Upper lobe of left lung (tissue), 4 donors: ENCODE data around the gene PRX.

Experiments
- CTCF ChIP-seq, 6 experiments: fragments of 450-650 bp in 4 of 6; fragments of 200-600 bp in 2 of 6; sonication (generic) in 2 of 6; IDR thresholded peaks; one replicate each; pipeline ENCODE4 v1.5.1; 2016 to 2019; ENCODE audit warnings: antibody characterized with exemption in 6 of 6
- EP300 ChIP-seq, 4 donors: sonication (generic); formaldehyde crosslinking; IDR thresholded peaks; one replicate each; pipeline ENCODE4 v1.5.1; 2017; ENCODE audit warnings: antibody characterized with exemption in 4 of 4, control low read depth in 2 of 4
- POLR2A ChIP-seq, 4 donors: fragments of 450-650 bp; IDR thresholded peaks; one replicate each; pipeline ENCODE4 v1.5.1; 2016 to 2017; ENCODE audit warnings: antibody characterized with exemption in 4 of 4, mild to moderate bottlenecking in 2 of 4

GRCh38 chr19:40411958-40412499, 1.1 kb downstream of the PRX start:
- no peak for TF ChIP-seq CTCF (IDR thresholded peaks at IDR 0.05)
- no peak for TF ChIP-seq POLR2A (IDR thresholded peaks at IDR 0.05)
- no peak for TF ChIP-seq EP300 (IDR thresholded peaks at IDR 0.05)
